ENCODE results near the gene DDA1.

DNA sequence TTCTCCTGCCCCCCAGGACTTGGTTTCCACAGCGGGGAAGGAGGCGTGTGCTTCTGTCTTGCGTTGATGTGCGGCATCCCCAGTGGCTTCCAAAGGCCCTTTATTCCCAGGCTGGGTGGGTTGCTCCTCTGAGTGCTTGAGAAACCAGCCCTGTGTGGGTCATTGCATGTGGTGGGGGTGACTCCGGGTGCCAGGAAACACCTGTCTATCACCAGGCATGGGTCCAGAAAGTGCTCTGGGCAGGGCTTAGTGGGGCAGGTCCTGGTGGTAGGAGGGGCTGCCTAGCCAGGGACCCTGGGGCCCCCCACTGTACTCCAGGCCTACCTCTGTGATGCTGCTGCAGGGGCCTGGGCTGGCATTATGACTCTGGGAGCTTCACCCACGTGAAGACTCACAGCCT is 9.6 kb downstream of the DDA1 start:
- TF ChIP-seq, protein P1, sequence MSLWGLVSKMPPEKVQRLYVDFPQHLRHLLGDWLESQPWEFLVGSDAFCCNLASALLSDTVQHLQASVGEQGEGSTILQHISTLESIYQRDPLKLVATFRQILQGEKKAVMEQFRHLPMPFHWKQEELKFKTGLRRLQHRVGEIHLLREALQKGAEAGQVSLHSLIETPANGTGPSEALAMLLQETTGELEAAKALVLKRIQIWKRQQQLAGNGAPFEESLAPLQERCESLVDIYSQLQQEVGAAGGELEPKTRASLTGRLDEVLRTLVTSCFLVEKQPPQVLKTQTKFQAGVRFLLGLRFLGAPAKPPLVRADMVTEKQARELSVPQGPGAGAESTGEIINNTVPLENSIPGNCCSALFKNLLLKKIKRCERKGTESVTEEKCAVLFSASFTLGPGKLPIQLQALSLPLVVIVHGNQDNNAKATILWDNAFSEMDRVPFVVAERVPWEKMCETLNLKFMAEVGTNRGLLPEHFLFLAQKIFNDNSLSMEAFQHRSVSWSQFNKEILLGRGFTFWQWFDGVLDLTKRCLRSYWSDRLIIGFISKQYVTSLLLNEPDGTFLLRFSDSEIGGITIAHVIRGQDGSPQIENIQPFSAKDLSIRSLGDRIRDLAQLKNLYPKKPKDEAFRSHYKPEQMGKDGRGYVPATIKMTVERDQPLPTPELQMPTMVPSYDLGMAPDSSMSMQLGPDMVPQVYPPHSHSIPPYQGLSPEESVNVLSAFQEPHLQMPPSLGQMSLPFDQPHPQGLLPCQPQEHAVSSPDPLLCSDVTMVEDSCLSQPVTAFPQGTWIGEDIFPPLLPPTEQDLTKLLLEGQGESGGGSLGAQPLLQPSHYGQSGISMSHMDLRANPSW (CRISPR knock-in tag; conservative IDR thresholded peaks at IDR 0.05; ENCODE audit: low read depth), result no peak
- TF ChIP-seq ZNF317 (CRISPR knock-in tag; IDR thresholded peaks at IDR 0.05; ENCODE audit: borderline replicate concordance, low read depth) (no peak), TEAD4 (CRISPR knock-in tag; IDR thresholded peaks at IDR 0.05) (no peak)
- TF ChIP-seq, protein P2, sequence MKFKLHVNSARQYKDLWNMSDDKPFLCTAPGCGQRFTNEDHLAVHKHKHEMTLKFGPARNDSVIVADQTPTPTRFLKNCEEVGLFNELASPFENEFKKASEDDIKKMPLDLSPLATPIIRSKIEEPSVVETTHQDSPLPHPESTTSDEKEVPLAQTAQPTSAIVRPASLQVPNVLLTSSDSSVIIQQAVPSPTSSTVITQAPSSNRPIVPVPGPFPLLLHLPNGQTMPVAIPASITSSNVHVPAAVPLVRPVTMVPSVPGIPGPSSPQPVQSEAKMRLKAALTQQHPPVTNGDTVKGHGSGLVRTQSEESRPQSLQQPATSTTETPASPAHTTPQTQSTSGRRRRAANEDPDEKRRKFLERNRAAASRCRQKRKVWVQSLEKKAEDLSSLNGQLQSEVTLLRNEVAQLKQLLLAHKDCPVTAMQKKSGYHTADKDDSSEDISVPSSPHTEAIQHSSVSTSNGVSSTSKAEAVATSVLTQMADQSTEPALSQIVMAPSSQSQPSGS (CRISPR knock-in tag; IDR thresholded peaks at IDR 0.05; ENCODE audit: borderline replicate concordance, low read depth), result no peak
